Activated T-cell treated with anti-CD3 and anti-CD28 coated beads, Interleukin-2, amount 50 U/mL, for 72 hours (primary cell): ENCODE data around the gene UBASH3B. TPM values are rescaled to one million over a fixed set of nuclear protein-coding genes. Genes with fewer than 3 reads are reported as not detected.

Source experiments
- ATAC-seq, 2 donors: fragments of 150-1000 bp; cut with Tn5 transposase; replicated peaks in 1 of 2; 2 replicates each; pipeline ENCODE4 v1.10.0; 2021; ENCODE audit warnings: moderate library complexity in 2 of 2, mild to moderate bottlenecking in 1 of 2
- DNase-seq, 2 donors: peaks; one replicate each; pipeline ENCODE4 v3.0.0; 2021 to 2022; ENCODE audit warnings: mixed read lengths in 1 of 2
- H3K27ac Mint-ChIP-seq: one replicate; pipeline ENCODE4 v1.8.0; 2022; ENCODE audit warnings: mild to moderate bottlenecking, moderate library complexity, mixed read lengths
- H3K27me3 Mint-ChIP-seq: one replicate; pipeline ENCODE4 v1.8.0; 2022; ENCODE audit warnings: low read depth, mixed read lengths
- H3K36me3 Mint-ChIP-seq, 2 donors: one replicate each; pipeline ENCODE4 v1.8.0; 2022; ENCODE audit warnings: mixed read lengths in 2 of 2, mild to moderate bottlenecking in 1 of 2; ENCODE audit not compliant: insufficient read depth in 2 of 2
- H3K4me1 Mint-ChIP-seq: one replicate; pipeline ENCODE4 v1.8.0; 2022; ENCODE audit warnings: low read depth, mixed read lengths
- H3K4me3 Mint-ChIP-seq, 2 donors: one replicate each; pipeline ENCODE4 v1.8.0; 2022; ENCODE audit warnings: mild to moderate bottlenecking in 2 of 2, mixed read lengths in 2 of 2, moderate library complexity in 2 of 2
- H3K9me3 Mint-ChIP-seq, 2 donors: one replicate each; pipeline ENCODE4 v1.8.0; 2022; ENCODE audit warnings: mixed read lengths in 2 of 2
- total RNA-seq, 2 donors: library from RNA; stranded (reverse); gene quantifications; one replicate each; pipeline ENCODE4 v1.2.3, GENCODE V29; 2022

UBASH3B gene
- total RNA-seq, 2 donors from 2014 or later = 6.9 to 18.5 TPM

DNA sequence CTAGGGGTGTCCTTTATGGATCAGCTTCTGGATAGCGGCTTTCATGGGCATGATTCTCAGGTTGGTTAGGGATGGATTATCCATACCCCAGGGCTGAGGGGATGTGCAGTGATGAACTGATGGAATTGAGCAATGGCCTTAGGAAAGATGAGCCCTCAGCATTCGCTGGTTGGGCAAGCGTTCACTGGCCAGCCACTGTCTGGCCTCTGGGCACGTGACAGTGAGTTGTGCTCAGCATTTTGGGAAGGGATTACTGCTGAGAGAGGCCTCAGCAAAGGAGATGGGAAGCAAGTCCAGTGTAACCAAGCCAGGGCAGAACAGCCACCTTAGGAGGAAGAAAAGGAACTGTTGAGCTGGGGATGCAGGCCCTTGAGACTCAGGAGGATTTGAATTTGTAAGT is 17.4 kb downstream of the UBASH3B start:
- Mint-ChIP-seq H3K4me1 (peaks cover 78% of the 10 kb centered on the region), H3K27ac (no peak overlapping the region), H3K4me3 (no peak overlapping the region), H3K27me3 (no peaks in the 10 kb centered on the region), H3K9me3 (peaks cover 3 to 7% of the 10 kb centered on the region in 2 donors), H3K36me3 (peaks cover 4 to 8% of the 10 kb centered on the region in 2 donors)
- ATAC-seq (no peak), DNase-seq (no peak)

DNA sequence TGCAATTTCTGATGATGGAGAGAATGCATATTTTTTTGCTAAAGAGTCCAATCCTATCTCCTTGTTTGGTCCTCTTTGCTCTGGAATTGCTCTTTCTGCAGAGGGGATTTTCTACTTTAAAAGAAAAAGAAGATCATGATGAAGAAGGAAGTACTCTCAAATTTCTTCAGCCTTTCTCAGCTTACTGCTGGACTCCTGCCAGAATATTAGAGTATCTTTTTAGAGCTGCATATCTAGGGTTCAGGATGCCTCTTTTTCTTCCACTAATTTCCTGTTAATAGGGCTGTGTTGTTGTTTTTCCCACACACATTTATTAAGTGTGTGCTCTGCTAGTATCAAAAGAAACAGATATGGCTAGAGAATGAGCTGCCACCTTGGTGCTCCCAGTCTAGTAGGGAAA is 18.2 kb downstream of the UBASH3B start:
- Mint-ChIP-seq H3K4me1 (peaks cover 70% of the 10 kb centered on the region), H3K9me3 (peaks cover 3 to 7% of the 10 kb centered on the region in 2 donors), H3K36me3 (peaks cover 4 to 8% of the 10 kb centered on the region in 2 donors), H3K4me3 (no peak overlapping the region), H3K27me3 (no peaks in the 10 kb centered on the region), H3K27ac (no peak overlapping the region)
- no peak for ATAC-seq
- DNase-seq = no peak

DNA sequence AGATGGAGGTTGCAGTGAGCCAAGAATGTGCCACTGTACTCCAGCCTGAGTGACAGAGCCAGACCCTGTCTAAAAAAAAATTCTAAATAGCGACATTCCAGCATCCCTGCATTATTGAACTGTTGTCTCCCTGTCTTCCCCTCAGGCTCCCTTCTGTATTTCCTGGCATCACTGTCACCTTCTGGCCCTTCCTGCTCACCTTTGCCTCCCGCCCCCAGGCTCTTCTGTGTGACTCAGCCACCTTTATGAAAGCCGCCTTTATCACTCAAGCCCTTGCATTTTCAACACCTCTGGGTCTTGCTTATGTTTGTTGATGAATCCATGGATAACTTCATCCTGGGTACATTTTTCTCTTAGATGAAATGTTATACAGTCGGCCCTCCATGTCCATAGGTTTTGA is 21.1 kb downstream of the UBASH3B start:
- Mint-ChIP-seq H3K4me3 (peak overlapping the region; percentile 31 to 57), H3K4me1 (peaks cover 49% of the 10 kb centered on the region), H3K27ac (peak overlapping the region; percentile 42), H3K27me3 (no peaks in the 10 kb centered on the region), H3K36me3 (no peaks in the 10 kb centered on the region), H3K9me3 (no peaks in the 10 kb centered on the region)
- DNase-seq = peak; percentile 45 to 46
- peak; percentile 37 to 38 for ATAC-seq

DNA sequence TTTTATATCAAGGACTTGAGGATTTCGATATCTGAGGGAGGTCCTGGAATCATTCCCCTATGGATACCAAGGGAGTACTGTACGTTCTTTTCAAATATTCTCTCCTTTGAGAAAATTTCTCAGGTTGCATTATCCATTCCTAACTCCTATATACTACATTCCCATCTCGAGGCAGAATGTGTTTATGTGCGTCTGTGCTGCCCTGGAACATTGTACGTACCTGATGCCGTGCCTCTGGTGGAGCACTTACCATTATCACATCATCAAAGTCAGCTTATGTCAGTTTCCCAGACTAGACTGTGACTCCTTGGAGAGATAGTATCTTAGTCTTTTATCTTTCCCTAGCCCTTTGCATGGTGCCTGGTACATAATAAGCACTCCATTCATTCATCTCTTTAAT is 21.7 kb downstream of the UBASH3B start:
- DNase-seq (no peak), ATAC-seq (no peak)
- H3K27me3 Mint-ChIP-seq = no peaks in the 10 kb centered on the region
- no peak overlapping the region for H3K4me3 Mint-ChIP-seq
- H3K9me3 Mint-ChIP-seq = no peaks in the 10 kb centered on the region
- peaks cover 50% of the 10 kb centered on the region for H3K4me1 Mint-ChIP-seq
- H3K36me3 Mint-ChIP-seq = no peaks in the 10 kb centered on the region
- H3K27ac Mint-ChIP-seq = no peak overlapping the region

DNA sequence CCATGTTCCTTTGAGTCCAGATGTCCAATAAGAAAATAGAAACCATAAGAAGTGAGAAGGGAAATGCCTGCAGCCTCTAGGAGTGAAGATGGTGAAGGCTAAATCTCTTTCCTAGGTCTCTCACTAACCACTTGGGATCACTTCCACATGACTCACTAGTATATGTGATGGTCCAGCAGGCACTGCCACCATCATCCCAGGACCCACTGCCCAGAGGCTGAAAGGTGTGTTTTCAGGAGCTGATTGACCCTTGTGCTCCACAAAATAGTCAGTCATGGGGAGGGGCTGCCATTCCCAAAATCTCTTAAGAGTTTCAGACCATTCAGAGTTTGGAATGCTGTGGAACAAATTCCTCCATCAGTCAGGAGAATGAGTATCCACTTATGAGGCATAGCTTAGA is 22.9 kb downstream of the UBASH3B start:
- DNase-seq (no peak), ATAC-seq (no peak)
- Mint-ChIP-seq H3K9me3 (no peaks in the 10 kb centered on the region), H3K4me1 (peaks cover 45% of the 10 kb centered on the region), H3K36me3 (no peaks in the 10 kb centered on the region), H3K4me3 (no peak overlapping the region), H3K27me3 (no peaks in the 10 kb centered on the region), H3K27ac (no peak overlapping the region)

DNA sequence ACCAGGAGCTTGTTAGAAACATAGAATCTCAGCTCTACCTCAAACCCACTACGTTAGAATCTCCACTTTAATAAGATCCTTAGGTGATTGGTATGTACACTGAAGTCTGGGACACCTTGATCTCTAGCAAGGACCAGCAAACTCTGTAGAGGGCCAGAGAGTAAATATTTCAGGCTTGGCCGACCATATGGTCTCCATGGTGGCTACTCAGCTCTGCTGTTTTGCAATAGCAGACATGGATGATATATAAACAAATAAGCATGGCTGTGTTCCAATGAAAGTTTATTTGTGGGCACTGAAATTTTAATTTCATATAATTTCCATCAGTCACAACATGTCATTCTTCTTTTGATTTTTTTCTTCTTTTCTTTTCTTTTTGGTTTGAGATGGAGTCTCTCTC is 23.9 kb downstream of the UBASH3B start:
- no peak overlapping the region for H3K4me3 Mint-ChIP-seq
- H3K27ac Mint-ChIP-seq = no peak overlapping the region
- no peak for DNase-seq
- H3K9me3 Mint-ChIP-seq = no peaks in the 10 kb centered on the region
- peaks cover 49% of the 10 kb centered on the region for H3K4me1 Mint-ChIP-seq
- no peak for ATAC-seq
- no peaks in the 10 kb centered on the region for H3K36me3 Mint-ChIP-seq
- no peaks in the 10 kb centered on the region for H3K27me3 Mint-ChIP-seq

DNA sequence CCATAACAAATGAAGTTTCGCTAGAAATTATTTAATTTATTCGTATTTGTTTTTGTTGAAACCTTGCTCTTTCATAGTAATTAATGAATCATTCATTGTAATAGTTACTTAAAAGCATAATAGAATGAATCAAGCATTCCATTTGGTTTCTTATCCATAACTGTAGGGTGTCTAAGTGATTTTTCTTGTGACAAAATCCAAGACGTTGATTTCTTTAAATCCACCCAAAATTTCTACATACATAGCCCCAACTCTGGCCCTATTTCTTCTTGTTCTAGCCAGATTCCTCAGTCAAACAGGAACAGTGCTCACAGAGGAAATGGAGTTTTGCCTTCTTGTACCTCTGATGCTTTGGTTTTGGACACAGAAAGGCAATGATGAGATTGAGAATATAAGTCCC is 25.5 kb downstream of the UBASH3B start:
- H3K9me3 Mint-ChIP-seq = no peaks in the 10 kb centered on the region
- H3K27ac Mint-ChIP-seq = no peak overlapping the region
- H3K27me3 Mint-ChIP-seq = no peaks in the 10 kb centered on the region
- peaks cover 40% of the 10 kb centered on the region for H3K4me1 Mint-ChIP-seq
- no peak for DNase-seq
- ATAC-seq = no peak
- H3K4me3 Mint-ChIP-seq = no peak overlapping the region
- no peaks in the 10 kb centered on the region for H3K36me3 Mint-ChIP-seq

DNA sequence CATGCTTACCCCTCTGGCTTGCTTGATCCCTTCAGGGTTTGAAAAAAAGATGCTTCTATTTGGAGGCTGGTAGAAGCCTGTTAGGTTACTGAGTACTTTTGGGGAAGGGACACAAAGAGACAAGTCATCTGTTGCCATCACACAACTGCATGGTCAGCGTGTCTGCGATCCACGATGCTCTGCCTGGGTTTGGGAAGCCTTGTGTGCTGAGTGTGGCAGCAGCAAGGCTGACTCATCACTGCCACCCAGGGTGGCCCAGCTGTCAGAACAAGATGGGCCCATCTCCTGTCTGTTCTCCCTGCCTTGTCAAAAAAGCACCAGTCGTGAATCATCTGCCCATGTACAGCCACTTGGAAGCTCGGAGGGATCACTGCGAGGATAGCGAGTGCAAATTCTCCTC is 26.2 kb downstream of the UBASH3B start:
- ATAC-seq = peak; percentile 67 to 71
- Mint-ChIP-seq H3K27me3 (no peaks in the 10 kb centered on the region), H3K9me3 (no peaks in the 10 kb centered on the region), H3K4me1 (peaks cover 41% of the 10 kb centered on the region), H3K4me3 (no peak overlapping the region), H3K27ac (no peak overlapping the region), H3K36me3 (no peaks in the 10 kb centered on the region)
- no peak for DNase-seq

DNA sequence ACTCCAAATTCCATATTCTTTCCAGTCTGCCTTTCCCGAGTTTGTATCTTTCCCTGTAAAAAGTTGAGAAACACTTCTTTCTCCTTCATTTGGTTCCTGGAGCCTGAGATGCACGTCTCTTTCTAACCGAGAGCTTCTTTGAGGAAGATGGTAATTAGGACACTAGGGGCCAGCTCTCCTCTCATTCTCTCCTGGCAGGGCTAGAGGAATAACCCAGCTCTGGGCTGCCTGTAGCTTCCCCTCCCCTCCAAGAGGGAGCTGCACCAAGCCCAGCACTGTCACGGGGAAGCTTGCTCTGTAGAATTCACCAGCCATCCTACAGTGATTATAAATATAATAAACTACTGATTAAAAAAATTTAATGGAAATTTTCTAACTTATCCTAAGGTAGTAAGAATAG is 26.9 kb downstream of the UBASH3B start:
- no peak overlapping the region for H3K27ac Mint-ChIP-seq
- no peak overlapping the region for H3K4me3 Mint-ChIP-seq
- ATAC-seq (no peak), DNase-seq (no peak)
- H3K4me1 Mint-ChIP-seq = peaks cover 41% of the 10 kb centered on the region
- no peaks in the 10 kb centered on the region for H3K9me3 Mint-ChIP-seq
- no peaks in the 10 kb centered on the region for H3K36me3 Mint-ChIP-seq
- H3K27me3 Mint-ChIP-seq = no peaks in the 10 kb centered on the region

DNA sequence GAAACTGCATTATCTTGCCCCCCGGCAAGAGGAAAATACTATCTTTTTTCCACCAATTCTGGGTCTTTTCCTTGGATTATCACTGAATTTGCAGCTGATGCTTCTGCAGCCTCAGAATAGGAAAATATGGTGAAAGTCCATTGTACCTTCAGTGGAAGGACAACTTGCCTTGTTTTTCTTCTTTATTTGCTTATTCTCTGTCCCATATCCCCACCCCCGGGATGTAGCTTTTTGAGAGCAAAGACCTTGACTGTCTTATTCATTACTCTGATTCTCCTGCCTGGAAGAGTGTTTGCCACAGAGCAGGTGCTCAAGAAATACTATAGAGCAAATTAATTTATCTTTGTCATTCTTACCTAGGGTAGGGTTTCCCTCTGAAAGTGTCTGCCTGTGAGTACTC is 29.5 kb downstream of the UBASH3B start:
- H3K27ac Mint-ChIP-seq = no peak overlapping the region
- no peak for ATAC-seq
- H3K36me3 Mint-ChIP-seq = no peaks in the 10 kb centered on the region
- DNase-seq = no peak
- no peaks in the 10 kb centered on the region for H3K9me3 Mint-ChIP-seq
- H3K27me3 Mint-ChIP-seq = no peaks in the 10 kb centered on the region
- H3K4me1 Mint-ChIP-seq = peaks cover 58% of the 10 kb centered on the region
- H3K4me3 Mint-ChIP-seq = no peak overlapping the region

DNA sequence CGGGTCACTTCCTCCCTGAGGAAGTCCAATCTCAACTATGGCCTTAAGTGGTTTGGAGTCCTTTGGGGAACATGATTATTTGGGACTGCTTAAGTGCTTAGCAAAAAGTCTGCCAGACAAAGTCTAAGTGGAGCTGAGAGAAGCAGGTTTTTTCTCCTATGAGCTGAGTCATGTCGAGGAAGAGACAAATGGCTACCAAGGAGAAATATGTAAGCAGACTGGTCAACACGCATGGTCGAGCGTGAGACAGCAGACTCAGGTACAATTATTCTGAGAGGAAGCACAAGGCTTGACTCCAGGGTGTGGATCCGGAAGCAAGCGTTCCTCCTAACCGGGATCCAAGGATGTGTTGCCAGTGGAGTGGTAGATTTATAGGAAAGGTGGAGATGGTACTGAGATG is 30.6 kb downstream of the UBASH3B start:
- H3K9me3 Mint-ChIP-seq = no peaks in the 10 kb centered on the region
- peaks cover 66% of the 10 kb centered on the region for H3K4me1 Mint-ChIP-seq
- H3K4me3 Mint-ChIP-seq = no peak overlapping the region
- no peaks in the 10 kb centered on the region for H3K36me3 Mint-ChIP-seq
- DNase-seq (no peak), ATAC-seq (no peak)
- no peak overlapping the region for H3K27ac Mint-ChIP-seq
- H3K27me3 Mint-ChIP-seq = no peaks in the 10 kb centered on the region

DNA sequence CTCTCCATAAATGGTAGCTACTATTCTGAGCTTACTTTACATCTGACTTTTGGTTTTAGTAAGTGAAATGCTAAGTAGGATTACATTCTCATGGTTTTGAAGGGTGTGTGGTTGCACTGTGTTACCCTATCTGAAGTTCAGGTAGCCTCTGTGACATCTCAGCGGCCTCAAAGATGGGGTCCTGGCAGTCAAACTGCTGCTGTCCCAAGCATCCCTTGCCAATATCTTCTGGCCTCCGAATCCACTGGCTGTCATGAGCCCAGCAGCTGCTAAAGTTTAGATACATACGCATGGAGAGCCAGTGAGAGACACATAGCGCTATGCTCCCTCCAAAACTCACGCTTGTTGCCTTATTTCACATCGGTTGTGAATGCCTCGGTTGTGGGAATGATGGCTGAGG is 34.9 kb downstream of the UBASH3B start:
- Mint-ChIP-seq H3K36me3 (peaks cover 0 to 3% of the 10 kb centered on the region in 2 donors), H3K27ac (peak overlapping the region; percentile 20), H3K4me3 (peak overlapping the region; percentile 70 to 86), H3K9me3 (no peaks in the 10 kb centered on the region), H3K27me3 (no peaks in the 10 kb centered on the region), H3K4me1 (peaks cover 83% of the 10 kb centered on the region)
- ATAC-seq (peak; percentile 50 to 62), DNase-seq (peak; percentile 17 to 21)

DNA sequence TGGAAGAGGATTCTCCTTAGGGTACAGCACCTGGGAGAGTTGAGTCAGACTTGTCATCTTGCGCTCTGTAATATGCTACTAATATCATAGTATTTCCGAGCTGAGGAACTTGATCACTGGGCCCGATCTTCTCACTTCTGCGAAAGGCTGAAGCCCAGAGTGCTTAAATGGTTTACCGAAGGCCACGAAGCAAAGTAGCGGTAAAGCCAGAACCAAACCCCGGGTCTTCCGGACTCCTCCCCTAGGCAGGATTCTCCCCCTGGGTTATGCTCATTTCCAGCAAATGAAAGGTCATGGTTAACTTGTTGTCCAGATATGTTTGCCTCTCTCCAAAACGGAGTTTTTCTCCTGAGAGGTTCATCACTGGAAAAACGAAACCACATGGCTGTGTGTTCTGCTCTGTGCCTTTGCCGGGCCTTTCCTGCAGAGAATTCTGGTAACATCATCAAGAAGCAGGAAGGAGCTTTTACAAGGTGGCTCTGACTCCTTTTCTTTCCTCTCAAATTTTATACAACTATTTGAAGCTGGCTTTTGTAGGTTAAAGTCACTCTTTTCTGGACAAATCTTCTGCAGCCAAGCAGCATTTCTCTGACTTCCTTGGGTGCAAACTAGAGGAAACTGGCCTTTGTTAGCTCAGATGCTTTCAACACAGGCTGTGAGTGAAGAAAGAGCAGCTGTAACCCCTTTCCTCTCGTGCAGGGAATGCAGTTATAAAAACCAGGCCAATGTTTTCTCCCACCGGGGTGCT is 35.5 kb downstream of the UBASH3B start:
- no peaks in the 10 kb centered on the region for H3K27me3 Mint-ChIP-seq
- peak overlapping the region; percentile 87 for H3K27ac Mint-ChIP-seq
- ATAC-seq = peak; percentile 7 to 8
- peak in 1 of 2 donors; percentile 33 for DNase-seq
- peak overlapping the region; percentile 70 to 86 for H3K4me3 Mint-ChIP-seq
- no peaks in the 10 kb centered on the region for H3K9me3 Mint-ChIP-seq
- H3K36me3 Mint-ChIP-seq = peaks cover 0 to 6% of the 10 kb centered on the region in 2 donors
- H3K4me1 Mint-ChIP-seq = peaks cover 84% of the 10 kb centered on the region

DNA sequence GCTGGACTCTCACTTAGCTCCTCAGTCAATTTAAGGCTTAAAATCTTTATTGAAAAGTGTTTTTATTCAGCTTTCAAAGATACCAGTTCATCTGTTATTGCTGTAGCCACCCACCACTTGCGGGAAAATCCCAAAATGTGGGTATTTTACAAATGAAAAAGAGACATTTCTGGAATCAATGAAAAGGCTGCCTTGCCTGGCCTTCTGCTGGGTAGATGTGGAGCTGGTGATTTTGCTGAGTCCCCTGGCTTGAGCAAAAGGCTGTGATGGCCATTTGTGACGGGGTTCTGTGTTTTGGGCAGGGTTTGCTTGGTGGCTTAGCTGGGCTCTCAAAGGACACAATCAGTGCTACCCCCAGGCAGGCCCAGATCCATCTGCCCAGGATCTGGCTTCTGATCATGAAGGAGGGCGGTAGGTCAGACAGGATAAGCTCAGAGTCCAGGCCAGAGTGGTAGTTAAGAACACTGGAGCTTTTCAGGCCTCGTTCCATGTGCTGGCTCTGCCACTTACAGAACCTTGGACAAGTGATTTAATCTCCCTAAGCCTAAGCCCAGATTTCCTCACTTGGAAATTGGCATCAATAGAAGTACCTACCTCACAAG is 36.1 kb downstream of the UBASH3B start:
- H3K27ac Mint-ChIP-seq = peak overlapping the region; percentile 87
- DNase-seq (no peak), ATAC-seq (no peak)
- peaks cover 84% of the 10 kb centered on the region for H3K4me1 Mint-ChIP-seq
- no peaks in the 10 kb centered on the region for H3K27me3 Mint-ChIP-seq
- peak overlapping the region; percentile 70 to 86 for H3K4me3 Mint-ChIP-seq
- peaks cover 0 to 6% of the 10 kb centered on the region in 2 donors for H3K36me3 Mint-ChIP-seq
- no peaks in the 10 kb centered on the region for H3K9me3 Mint-ChIP-seq
